Mesenchymal stem cell (in vitro differentiated cells and primary cell): ENCODE measurements around the gene SCRN3.

Experiments
- DNase-seq: peaks from one replicate; pipeline ENCODE4 v3.0.0-alpha.2; 2013
- H2AFZ ChIP-seq: one replicate; pipeline ENCODE4 v1.6.1; 2013; ENCODE audit warnings: low read depth, mild to moderate bottlenecking, control low read depth, inconsistent platforms, low read length, moderate library complexity
- H2AK5ac ChIP-seq: 2 replicates; pipeline ENCODE4 v1.6.1; 2013; ENCODE audit warnings: low read length, moderate library complexity, mild to moderate bottlenecking, inconsistent platforms; ENCODE audit not compliant: severe bottlenecking
- H2BK120ac ChIP-seq: one replicate; pipeline ENCODE4 v1.6.1; 2013; ENCODE audit warnings: low read depth, mild to moderate bottlenecking, inconsistent platforms, low read length, moderate library complexity
- H2BK12ac ChIP-seq, 2 experiments: one replicate each; pipeline ENCODE4 v1.6.1; 2013; ENCODE audit warnings: inconsistent platforms in 2 of 2, low read length in 2 of 2, mild to moderate bottlenecking in 2 of 2, moderate library complexity in 2 of 2, control low read depth in 1 of 2
- H2BK15ac ChIP-seq: one replicate; pipeline ENCODE4 v1.6.1; 2013; ENCODE audit warnings: mild to moderate bottlenecking, low read depth, inconsistent platforms; ENCODE audit not compliant: poor library complexity, severe bottlenecking
- H2BK5ac ChIP-seq: 2 replicates; pipeline ENCODE4 v1.6.1; 2013; ENCODE audit warnings: low read depth, mild to moderate bottlenecking, low read length, control low read depth, inconsistent platforms; ENCODE audit not compliant: poor library complexity, severe bottlenecking
- H3K14ac ChIP-seq, 2 experiments: one replicate each; pipeline ENCODE4 v1.6.1; 2013; ENCODE audit warnings: inconsistent platforms in 2 of 2, low read length in 2 of 2, control low read depth in 1 of 2, mild to moderate bottlenecking in 1 of 2, moderate library complexity in 1 of 2
- H3K18ac ChIP-seq, 2 experiments: one replicate each; pipeline ENCODE4 v1.6.1; 2013; ENCODE audit warnings: inconsistent platforms in 2 of 2, low read length in 2 of 2, control low read depth in 1 of 2, low read depth in 1 of 2, mild to moderate bottlenecking in 1 of 2
- H3K23ac ChIP-seq, 2 experiments: one replicate each; pipeline ENCODE4 v1.6.1; 2013; ENCODE audit warnings: inconsistent platforms in 2 of 2, low read length in 2 of 2, mild to moderate bottlenecking in 2 of 2, moderate library complexity in 2 of 2, control low read depth in 1 of 2
- H3K27ac ChIP-seq: 2 replicates; pipeline ENCODE4 v1.5.1; 2013; ENCODE audit warnings: mild to moderate bottlenecking, moderate library complexity, low read length, control low read depth, inconsistent platforms; ENCODE audit not compliant: poor library complexity, severe bottlenecking
- H3K27me3 ChIP-seq, 2 experiments: 2 replicates each; pipeline versions ENCODE4 v1.6.1 to v1.7.0; 2013; ENCODE audit warnings: low read length in 2 of 2, mild to moderate bottlenecking in 2 of 2, moderate library complexity in 2 of 2, control low read depth in 1 of 2, inconsistent platforms in 1 of 2; ENCODE audit not compliant: control insufficient read depth in 1 of 2, insufficient read depth in 1 of 2
- H3K36me3 ChIP-seq, 2 experiments: 2 replicates each; pipeline versions ENCODE4 v1.6.1 to v1.7.0; 2013; ENCODE audit warnings: low read length in 2 of 2, control low read depth in 1 of 2, inconsistent platforms in 1 of 2, low read depth in 1 of 2, mild to moderate bottlenecking in 1 of 2; ENCODE audit not compliant: insufficient read depth in 2 of 2, control insufficient read depth in 1 of 2
- H3K4ac ChIP-seq, 2 experiments: one replicate each; pipeline ENCODE4 v1.6.1; 2013; ENCODE audit warnings: inconsistent platforms in 2 of 2, low read length in 2 of 2, mild to moderate bottlenecking in 2 of 2, moderate library complexity in 2 of 2, control low read depth in 1 of 2, low read depth in 1 of 2
- H3K4me1 ChIP-seq: 2 replicates; pipeline ENCODE4 v1.6.1; 2013; ENCODE audit warnings: low read depth, low read length, control low read depth; ENCODE audit not compliant: control insufficient read depth, insufficient read depth
- H3K4me2 ChIP-seq: 2 replicates; pipeline ENCODE4 v1.6.1; 2013; ENCODE audit warnings: low read length, mild to moderate bottlenecking, inconsistent platforms; ENCODE audit not compliant: poor library complexity, severe bottlenecking
- H3K4me3 ChIP-seq, 2 experiments: 2 replicates each; pipeline versions ENCODE4 v1.5.1 to v1.7.0; 2013; ENCODE audit warnings: low read length in 2 of 2, mild to moderate bottlenecking in 2 of 2, control low read depth in 1 of 2, low read depth in 1 of 2; ENCODE audit not compliant: insufficient read depth in 1 of 2
- H3K79me1 ChIP-seq: replicated peaks from 2 replicates; pipeline ENCODE4 v1.6.1; 2013; ENCODE audit warnings: mild to moderate bottlenecking, control low read depth, low read length, inconsistent platforms; ENCODE audit not compliant: poor library complexity, severe bottlenecking
- H3K9ac ChIP-seq: 2 replicates; pipeline ENCODE4 v1.7.0; 2013; ENCODE audit warnings: mild to moderate bottlenecking, low read length, moderate library complexity
- H3K9me3 ChIP-seq: 2 replicates; pipeline ENCODE4 v1.7.0; 2013; ENCODE audit warnings: mild to moderate bottlenecking, low read length; ENCODE audit not compliant: control insufficient read depth
- H4K8ac ChIP-seq: one replicate; pipeline ENCODE4 v1.6.1; 2013; ENCODE audit warnings: inconsistent platforms, mild to moderate bottlenecking, low read length, moderate library complexity
- H4K91ac ChIP-seq: one replicate; pipeline ENCODE4 v1.6.1; 2013; ENCODE audit warnings: mild to moderate bottlenecking, low read length, inconsistent platforms
- WGBS: methylation state at CpG from one replicate; pipeline ENCODE4 v1.1.7; 2013; ENCODE audit warnings: mixed read lengths; 5-methylcytosine and 5-hydroxymethylcytosine counted together

Gene SCRN3

GRCh38 chr2:174364628-174365027 lies 30.9 kb upstream of the SCRN3 start:
- Histone ChIP-seq H3K79me1 (peaks cover 28% of the 10 kb centered on the region), H3K9me3 (peaks cover 8% of the 10 kb centered on the region), H2AFZ (no peak overlapping the region), H3K27me3 (no peaks in the 10 kb centered on the region), H3K4me3 (no peak overlapping the region), H3K9ac (no peak overlapping the region), H3K4me2 (no peak overlapping the region), H3K36me3 (peaks cover 15 to 70% of the 10 kb centered on the region in 2 experiments), H4K91ac (no peak overlapping the region), H3K18ac (no peak overlapping the region), H4K8ac (no peak overlapping the region), H3K4ac (no peak overlapping the region), H3K27ac (no peak overlapping the region), H2BK15ac (no peak overlapping the region), H3K4me1 (no peaks in the 10 kb centered on the region), H3K14ac (no peak overlapping the region), H2BK12ac (no peak overlapping the region), H2BK5ac (no peak overlapping the region), H2BK120ac (no peak overlapping the region), H3K23ac (no peak overlapping the region), H2AK5ac (no peak overlapping the region)
- no peak for DNase-seq
- WGBS: 100% methylated on average over 2 of the region's 2 CpGs

GRCh38 chr2:174365571-174365970 lies 30.0 kb upstream of the SCRN3 start:
- Histone ChIP-seq H3K14ac (no peak overlapping the region), H3K23ac (no peak overlapping the region), H2BK120ac (no peak overlapping the region), H2BK12ac (no peak overlapping the region), H3K27me3 (no peaks in the 10 kb centered on the region), H3K9ac (no peak overlapping the region), H3K4ac (no peak overlapping the region), H3K27ac (no peak overlapping the region), H3K18ac (no peak overlapping the region), H4K8ac (no peak overlapping the region), H2BK15ac (no peak overlapping the region), H3K4me2 (no peak overlapping the region), H3K4me3 (no peak overlapping the region), H3K9me3 (peaks cover 8% of the 10 kb centered on the region), H3K36me3 (peaks cover 19 to 73% of the 10 kb centered on the region in 2 experiments), H3K79me1 (peaks cover 30% of the 10 kb centered on the region), H3K4me1 (no peaks in the 10 kb centered on the region), H2BK5ac (no peak overlapping the region), H4K91ac (no peak overlapping the region), H2AFZ (no peak overlapping the region), H2AK5ac (no peak overlapping the region)
- 100% methylated on average over 1 of the region's 2 CpGs for WGBS
- DNase-seq: no peak

DNA sequence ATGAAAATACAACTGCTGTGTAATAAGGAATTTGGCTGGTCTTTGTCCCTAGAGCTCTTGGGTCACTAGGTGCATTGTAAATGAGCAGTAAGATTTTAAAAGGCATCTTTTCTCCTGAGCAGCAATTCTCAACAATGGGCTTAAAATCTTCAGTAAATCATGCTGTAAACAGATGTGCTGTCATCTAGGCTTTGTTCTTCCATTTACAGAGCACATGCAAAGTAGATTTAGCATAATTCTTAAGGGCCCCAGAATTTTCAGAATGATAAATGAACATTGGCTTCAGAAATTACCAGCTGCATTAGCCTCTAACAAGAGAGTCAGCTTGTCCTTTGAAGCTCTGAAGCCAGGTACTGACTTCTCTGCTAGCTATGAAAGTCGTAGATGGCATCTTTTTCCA lies 26.8 kb upstream of the SCRN3 start:
- no peak overlapping the region for H2AK5ac ChIP-seq
- DNase-seq: no peak
- no peak overlapping the region for H2BK12ac ChIP-seq
- no peak overlapping the region for H3K14ac ChIP-seq
- no peak overlapping the region for H3K4me2 ChIP-seq
- peaks cover 7% of the 10 kb centered on the region for H3K9me3 ChIP-seq
- H2BK15ac ChIP-seq: no peak overlapping the region
- H4K91ac ChIP-seq: no peak overlapping the region
- H3K4ac ChIP-seq: no peak overlapping the region
- no peak overlapping the region for H3K18ac ChIP-seq
- no peak overlapping the region for H2AFZ ChIP-seq
- no peak overlapping the region for H3K9ac ChIP-seq
- peaks cover 21% of the 10 kb centered on the region for H3K79me1 ChIP-seq
- peaks cover 20 to 85% of the 10 kb centered on the region in 2 experiments for H3K36me3 ChIP-seq
- H3K4me1 ChIP-seq: no peaks in the 10 kb centered on the region
- no peak overlapping the region for H2BK5ac ChIP-seq
- H3K27ac ChIP-seq: no peak overlapping the region
- H4K8ac ChIP-seq: no peak overlapping the region
- no peak overlapping the region for H2BK120ac ChIP-seq
- H3K4me3 ChIP-seq: no peak overlapping the region
- WGBS: no CpG with 5 or more reads among the region's 1 CpG
- no peaks in the 10 kb centered on the region for H3K27me3 ChIP-seq
- H3K23ac ChIP-seq: no peak overlapping the region

DNA sequence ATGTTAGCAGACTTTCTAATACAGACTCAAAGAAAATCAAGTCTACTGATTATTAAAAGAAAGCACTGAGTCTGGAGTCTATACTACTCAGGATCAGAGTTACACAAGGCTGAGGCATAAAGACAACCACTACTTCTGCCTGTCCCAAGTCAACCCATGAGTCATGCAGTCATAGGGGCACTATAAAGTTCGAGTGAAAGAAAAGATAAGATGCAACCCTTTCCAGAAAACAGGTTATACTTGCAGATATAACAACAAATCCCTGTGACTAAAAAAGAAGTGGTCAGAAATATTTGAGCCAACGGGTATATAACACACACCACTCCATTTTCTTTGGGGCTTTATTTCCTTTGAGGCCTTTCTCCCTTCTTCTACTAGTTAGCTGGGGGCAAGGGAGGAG lies 18.6 kb upstream of the SCRN3 start:
- Histone ChIP-seq H3K9ac (no peak overlapping the region), H3K4ac (no peak overlapping the region), H3K14ac (no peak overlapping the region), H3K36me3 (peaks cover 24 to 96% of the 10 kb centered on the region in 2 experiments), H3K4me3 (no peak overlapping the region), H2BK5ac (no peak overlapping the region), H3K4me2 (no peak overlapping the region), H4K8ac (no peak overlapping the region), H3K9me3 (no peaks in the 10 kb centered on the region), H2BK120ac (no peak overlapping the region), H3K79me1 (peaks cover 14% of the 10 kb centered on the region), H3K4me1 (no peaks in the 10 kb centered on the region), H3K27ac (no peak overlapping the region), H2AK5ac (no peak overlapping the region), H2BK12ac (no peak overlapping the region), H2BK15ac (no peak overlapping the region), H3K18ac (no peak overlapping the region), H4K91ac (no peak overlapping the region), H3K27me3 (no peaks in the 10 kb centered on the region), H2AFZ (no peak overlapping the region), H3K23ac (no peak overlapping the region)
- 60% methylated on average over 1 of the region's 2 CpGs for WGBS
- DNase-seq: peak; percentile 19
